Hematopoietic multipotent progenitor cell treated with erythropoietin and hydrocortisone succinate and interleukin-3 and kit ligand, for 15 days (in vitro differentiated cells): ENCODE measurements around the gene SHKBP1.
"Not testable (repeated sequence)": the region's sequence is repeated elsewhere in the genome, so short reads cannot be mapped to it uniquely, and the experiment has no call there.

Source experiments
- DNase-seq: peaks from one replicate; pipeline ENCODE4 v3.0.0-alpha.2; 2015; ENCODE audit warnings: low spot score

SHKBP1 gene

DNA sequence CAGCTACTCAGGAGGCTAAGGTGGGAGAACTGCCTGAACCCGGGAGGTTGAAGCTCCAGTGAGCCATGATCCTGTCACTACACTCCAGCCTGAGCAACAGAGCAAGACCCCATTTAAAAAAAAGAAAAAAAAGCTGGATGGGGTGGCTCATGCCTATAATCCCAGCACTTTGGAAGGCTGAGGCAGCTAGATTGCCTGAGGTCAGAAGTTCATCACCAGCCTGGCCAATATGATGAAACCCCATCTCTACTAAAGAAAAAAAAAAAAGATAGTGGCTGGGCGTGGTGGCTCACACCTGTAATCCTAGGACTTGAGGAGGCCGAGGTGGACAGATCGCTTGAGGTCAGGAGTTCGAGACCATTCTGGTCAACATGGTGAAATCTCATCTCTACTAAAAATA, 39.5 kb downstream of the SHKBP1 start:
- DNase-seq, result no peak

DNA sequence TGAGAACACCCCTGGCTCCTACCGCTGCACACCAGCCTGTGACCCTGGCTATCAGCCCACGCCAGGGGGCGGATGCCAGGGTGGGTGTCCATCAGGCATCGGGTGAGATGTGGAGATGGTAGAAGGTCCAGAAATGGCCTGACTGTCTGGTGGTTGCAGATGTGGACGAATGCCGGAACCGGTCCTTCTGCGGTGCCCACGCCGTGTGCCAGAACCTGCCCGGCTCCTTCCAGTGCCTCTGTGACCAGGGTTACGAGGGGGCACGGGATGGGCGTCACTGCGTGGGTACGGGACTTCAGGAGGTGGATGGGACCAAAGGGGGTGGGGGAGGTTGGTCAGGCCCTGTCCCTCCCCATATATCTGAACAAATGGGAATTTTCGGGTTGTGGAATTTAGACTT, 40.3 kb downstream of the SHKBP1 start:
- DNase-seq, result no peak

DNA sequence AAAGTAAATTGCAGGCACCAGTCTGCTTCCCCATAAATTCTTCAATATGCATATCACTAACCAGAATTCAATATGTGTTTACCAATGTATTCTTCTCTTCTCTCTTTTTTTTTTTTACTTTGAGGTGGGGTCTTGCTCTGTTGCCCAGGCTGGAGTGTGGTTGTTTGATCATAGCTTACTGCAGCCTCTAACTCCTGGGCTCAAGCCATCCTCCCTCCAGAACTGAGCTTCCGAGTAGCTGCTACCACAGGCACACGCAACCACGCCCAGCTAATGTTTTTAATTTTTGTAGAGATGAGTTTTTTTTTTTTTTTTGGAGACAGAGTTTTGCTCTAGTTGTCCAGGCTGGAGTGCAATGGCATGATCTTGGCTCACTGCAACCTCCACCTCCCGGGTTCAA, 41.3 kb downstream of the SHKBP1 start:
- no peak for DNase-seq

GRCh38 chr19:40619333-40620160, 42.9 kb downstream of the SHKBP1 start:
- DNase-seq, result no peak

- DNase-seq, result no peak
Observed at GRCh38 chr19:40620161-40620485, 43.5 kb downstream of the SHKBP1 start.

GRCh38 chr19:40621283-40621682, 44.6 kb downstream of the SHKBP1 start:
- DNase-seq, result no peak

GRCh38 chr19:40621966-40622772, 45.5 kb downstream of the SHKBP1 start:
- no peak for DNase-seq

DNA sequence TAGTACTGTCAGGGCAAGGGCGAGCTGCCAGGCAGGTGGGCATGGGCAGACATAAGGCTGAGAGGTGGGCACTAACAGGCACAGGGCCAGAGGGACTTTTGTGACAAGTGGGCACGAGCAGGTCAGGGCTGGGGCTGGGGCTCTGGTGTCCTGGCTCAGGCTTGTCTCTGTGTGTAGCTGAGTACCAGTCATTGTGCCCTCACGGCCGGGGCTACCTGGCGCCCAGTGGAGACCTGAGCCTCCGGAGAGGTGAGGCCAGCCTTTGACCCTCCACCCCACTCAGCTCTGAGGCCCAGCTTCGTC, 46.1 kb downstream of the SHKBP1 start:
- DNase-seq, result no peak

DNA sequence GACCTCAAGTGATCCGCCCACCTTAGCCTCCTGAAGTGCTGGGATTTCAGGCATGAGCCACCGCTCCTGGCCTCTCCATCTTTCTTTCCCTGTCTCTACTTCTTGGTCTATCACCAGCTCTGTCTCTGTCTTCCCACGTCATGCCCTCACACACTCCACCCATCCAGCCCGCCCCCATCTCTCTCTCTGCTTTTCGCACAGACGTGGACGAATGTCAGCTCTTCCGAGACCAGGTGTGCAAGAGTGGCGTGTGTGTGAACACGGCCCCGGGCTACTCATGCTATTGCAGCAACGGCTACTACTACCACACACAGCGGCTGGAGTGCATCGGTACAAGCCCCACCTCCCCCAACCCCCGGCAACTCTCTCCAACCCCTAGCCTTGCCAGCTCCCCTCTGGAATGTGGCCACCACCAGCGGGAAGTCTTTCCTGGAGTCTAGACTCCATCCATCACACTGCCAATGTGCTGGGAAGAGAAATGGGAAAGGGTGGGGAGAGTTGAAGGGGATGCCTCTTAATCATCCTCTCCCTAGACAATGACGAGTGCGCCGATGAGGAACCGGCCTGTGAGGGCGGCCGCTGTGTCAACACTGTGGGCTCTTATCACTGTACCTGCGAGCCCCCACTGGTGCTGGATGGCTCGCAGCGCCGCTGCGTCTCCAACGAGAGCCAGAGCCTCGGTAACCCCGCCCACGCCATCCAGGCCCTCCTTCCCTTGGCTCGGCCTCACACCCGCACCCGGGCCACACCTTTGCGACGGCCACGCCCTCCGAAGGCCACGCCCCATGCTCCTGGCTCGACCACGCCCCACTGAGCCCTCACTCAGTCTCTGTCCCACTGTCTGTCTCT, 47.0 kb downstream of the SHKBP1 start:
- DNase-seq, result peak; percentile 80

GRCh38 chr19:40624369-40625153, 47.9 kb downstream of the SHKBP1 start:
- not testable (repeated sequence) for DNase-seq

DNA sequence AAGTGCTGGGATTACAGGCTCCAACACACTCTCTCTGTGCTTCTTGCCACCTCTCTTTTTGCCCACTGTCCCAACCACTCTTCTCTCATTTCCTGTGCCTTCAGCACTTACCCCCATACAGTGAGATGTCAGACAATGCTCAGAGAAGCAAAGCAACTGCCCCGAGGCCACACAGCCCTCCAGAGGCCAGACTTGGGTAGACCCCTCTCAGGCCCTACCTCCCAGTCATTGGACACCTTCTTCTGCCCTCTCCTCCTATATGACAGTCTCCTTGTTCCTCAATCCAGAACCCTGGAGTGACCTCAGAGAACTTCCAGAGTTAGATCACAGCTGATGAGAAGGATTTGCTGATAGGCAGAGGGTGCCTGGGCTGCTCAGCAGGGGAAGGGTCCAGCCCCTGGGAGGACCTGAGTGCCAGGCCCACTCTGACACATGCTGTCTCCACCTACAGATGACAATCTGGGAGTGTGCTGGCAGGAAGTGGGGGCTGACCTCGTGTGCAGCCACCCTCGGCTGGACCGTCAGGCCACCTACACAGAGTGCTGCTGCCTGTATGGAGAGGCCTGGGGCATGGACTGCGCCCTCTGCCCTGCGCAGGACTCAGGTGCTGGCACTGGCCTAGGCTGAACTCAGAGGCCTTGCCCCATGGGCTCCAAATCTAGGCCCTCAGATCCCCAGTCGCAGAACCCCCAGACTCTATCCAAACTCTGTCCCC, 48.9 kb downstream of the SHKBP1 start:
- DNase-seq, result no peak

GRCh38 chr19:40626918-40627317, 50.2 kb downstream of the SHKBP1 start:
- no peak for DNase-seq

DNA sequence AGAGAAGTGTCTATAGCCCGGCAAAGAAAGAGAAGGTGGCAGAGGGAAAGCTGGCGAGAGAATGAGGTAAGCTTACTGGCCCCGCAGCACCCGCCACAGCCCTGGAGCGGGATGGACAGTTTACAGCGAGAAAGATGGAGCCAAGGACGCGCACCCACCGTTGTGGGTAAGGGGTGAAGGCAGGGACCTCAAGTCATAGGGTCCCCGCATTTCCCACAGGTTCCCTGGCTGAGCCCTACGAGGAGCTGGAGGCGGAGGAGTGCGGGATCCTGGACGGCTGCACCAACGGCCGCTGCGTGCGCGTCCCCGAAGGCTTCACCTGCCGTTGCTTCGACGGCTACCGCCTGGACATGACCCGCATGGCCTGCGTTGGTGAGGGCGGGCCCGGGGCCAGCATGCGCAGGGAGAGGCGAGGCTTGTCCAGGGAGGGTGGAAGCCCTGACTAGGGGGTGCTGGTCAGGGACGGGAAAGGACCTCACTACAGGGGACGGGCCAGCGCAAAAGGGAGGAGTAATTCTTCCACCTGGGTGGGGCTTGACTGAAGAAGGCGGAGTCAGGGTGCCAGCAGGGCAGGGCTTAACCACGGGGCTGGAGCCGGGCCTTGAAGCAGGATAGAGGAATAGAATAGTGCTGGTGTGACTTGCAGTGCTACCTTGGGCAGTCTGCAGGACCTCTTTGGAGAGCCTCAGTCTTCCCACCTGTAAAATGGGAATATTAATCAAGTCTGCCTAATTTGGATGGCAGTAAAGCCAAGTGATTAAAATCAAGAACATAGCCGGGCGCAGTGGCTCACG, 51.0 kb downstream of the SHKBP1 start:
- DNase-seq, result peak; percentile 15

DNA sequence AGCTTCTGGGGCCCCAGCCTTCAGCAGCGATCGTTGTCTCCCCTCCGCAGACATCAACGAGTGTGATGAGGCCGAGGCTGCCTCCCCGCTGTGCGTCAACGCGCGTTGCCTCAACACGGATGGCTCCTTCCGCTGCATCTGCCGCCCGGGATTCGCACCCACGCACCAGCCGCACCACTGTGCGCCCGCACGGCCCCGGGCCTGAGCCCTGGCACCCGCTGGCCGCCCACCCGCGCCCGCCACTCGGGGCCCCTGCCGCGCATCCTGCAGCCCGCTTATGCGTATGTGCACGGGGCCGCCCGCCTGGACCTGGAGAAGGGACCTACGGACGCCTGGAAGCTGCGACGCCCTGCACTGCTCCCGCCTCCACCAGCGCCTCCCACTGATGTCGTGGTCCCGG, 52.7 kb downstream of the SHKBP1 start:
- no peak for DNase-seq

- no peak for DNase-seq
Observed at GRCh38 chr19:40630571-40631160, 54.0 kb downstream of the SHKBP1 start.

DNA sequence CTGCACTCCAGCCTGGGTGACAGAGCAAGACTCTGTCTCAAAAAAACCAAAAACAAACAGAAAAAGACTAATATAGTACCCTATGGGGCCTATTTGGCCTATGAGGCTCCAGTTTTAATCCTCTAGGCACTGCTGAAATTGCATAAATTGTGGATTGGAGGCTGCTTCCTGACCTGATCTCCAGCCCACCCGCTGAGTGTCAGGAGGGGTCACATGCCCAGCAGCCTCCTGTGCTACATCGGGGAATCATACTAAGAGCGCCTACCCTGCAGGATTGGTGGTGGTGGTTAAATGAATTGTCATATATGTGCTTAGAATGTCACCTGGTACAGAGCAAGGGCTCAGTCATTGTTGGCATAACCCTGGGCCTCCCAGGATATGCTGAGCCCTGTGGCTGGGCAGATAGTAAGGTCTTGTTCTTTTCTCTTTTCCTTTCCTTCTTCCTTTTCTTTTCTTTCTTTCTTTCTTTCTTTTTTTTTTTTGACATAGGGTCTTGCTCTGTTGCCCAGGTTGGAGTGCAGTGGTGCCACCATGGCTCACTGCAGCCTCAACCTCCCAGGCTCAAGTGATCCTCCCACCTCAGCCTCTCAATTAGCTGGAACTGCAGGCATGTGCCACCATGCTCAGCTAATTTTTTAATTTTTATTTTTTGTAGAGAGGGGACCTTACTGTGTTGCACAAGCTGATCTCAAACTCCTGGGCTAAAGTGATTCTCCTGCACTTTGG, 55.8 kb downstream of the SHKBP1 start:
- DNase-seq, result no peak

GRCh38 chr19:40633207-40633606, 56.5 kb downstream of the SHKBP1 start:
- DNase-seq, result no peak

- no peak for DNase-seq
Observed at GRCh38 chr19:40638327-40638726, 61.7 kb downstream of the SHKBP1 start.

DNA sequence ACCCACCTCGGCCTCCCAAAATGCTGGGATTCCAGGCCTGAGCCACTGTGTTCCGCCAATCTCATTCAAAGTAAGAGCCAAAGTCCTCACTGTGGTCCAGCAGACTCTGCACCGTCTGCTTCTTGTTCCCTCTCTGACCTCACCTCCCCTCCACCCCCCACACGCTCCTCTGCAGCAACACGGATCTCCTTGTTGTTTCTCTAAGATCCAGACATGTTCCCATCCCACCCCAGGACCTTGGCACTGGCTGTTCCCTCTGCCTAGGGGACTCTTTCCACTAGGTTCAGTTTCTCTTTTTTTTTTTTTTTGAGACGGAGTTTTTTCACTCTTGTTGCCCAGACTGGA, 62.9 kb downstream of the SHKBP1 start:
- no peak for DNase-seq

DNA sequence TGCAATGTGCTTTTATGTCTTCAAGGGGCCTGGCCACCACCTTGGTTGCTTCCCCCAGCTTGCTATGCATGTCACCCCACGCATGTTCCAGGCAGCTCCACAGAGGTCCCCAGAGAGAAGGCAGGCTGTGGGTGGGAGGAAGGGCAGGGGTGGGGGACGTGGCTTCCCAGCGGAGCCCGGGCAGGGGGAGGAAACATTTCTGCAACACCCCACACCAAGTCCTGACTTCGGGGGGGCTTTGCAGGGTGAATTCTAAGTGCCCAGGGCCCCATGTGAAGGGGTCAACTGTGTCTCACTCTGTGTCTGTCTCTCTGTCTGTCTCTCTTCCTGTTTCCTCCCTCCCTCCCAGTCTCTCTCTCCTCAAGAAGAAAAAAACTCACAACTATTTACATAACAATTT, 64.1 kb downstream of the SHKBP1 start:
- no peak for DNase-seq
